HEK293 (cell line): ENCODE results near the gene AGO3.

Experiments
- CTCF ChIP-seq: fragments of 450-650 bp; formaldehyde crosslinking; IDR thresholded peaks from 2 replicates; pipeline ENCODE4 v1.5.1; 2016; ENCODE audit warnings: missing biosample characterization, missing genetic modification characterization
- IKZF3 ChIP-seq: fragments of 450-650 bp; IDR thresholded peaks from 2 replicates; pipeline ENCODE4 v1.5.0; 2018; ENCODE audit warnings: missing biosample characterization, mild to moderate bottlenecking, missing genetic modification characterization, moderate library complexity
- PRDM10 ChIP-seq: fragments of 450-650 bp; formaldehyde crosslinking; IDR thresholded peaks from 2 replicates; pipeline ENCODE4 v1.5.1; 2016; ENCODE audit warnings: missing biosample characterization, missing genetic modification characterization
- YY1 ChIP-seq: fragments of 450-650 bp; formaldehyde crosslinking; IDR thresholded peaks from 2 replicates; pipeline ENCODE4 v1.5.1; 2018; ENCODE audit warnings: missing biosample characterization, missing genetic modification characterization
- ZBTB1 ChIP-seq: fragments of 450-650 bp; formaldehyde crosslinking; IDR thresholded peaks from 2 replicates; pipeline ENCODE4 v1.5.1; 2016; ENCODE audit warnings: missing biosample characterization, missing genetic modification characterization
- ZBTB7A ChIP-seq: fragments of 450-650 bp; formaldehyde crosslinking; IDR thresholded peaks from 2 replicates; pipeline ENCODE4 v1.5.1; 2016; ENCODE audit warnings: low read depth, missing biosample characterization, missing genetic modification characterization
- ZNF561 ChIP-seq: fragments of 450-650 bp; IDR thresholded peaks from 2 replicates; pipeline ENCODE4 v1.5.1; 2018; ENCODE audit warnings: missing biosample characterization, missing genetic modification characterization, borderline replicate concordance
- ZNF830 ChIP-seq: fragments of 450-650 bp; IDR thresholded peaks from 2 replicates; pipeline ENCODE4 v1.5.0; 2018; ENCODE audit warnings: missing biosample characterization, missing genetic modification characterization, low read depth, mild to moderate bottlenecking, moderate library complexity
- TF ChIP-seq, protein P1 (sequence below): fragments of 450-650 bp; formaldehyde crosslinking; IDR thresholded peaks from 2 replicates; pipeline ENCODE4 v1.5.1; 2016; ENCODE audit warnings: missing biosample characterization, missing genetic modification characterization
- TF ChIP-seq, protein P2 (sequence below): fragments of 450-650 bp; formaldehyde crosslinking; IDR thresholded peaks from 2 replicates; pipeline ENCODE4 v1.5.1; 2017; ENCODE audit warnings: missing biosample characterization, missing genetic modification characterization
- TF ChIP-seq, protein P3 (sequence below): fragments of 450-650 bp; formaldehyde crosslinking; IDR thresholded peaks from 2 replicates; pipeline ENCODE4 v1.5.1; 2016; ENCODE audit warnings: missing biosample characterization, missing genetic modification characterization

DNA sequence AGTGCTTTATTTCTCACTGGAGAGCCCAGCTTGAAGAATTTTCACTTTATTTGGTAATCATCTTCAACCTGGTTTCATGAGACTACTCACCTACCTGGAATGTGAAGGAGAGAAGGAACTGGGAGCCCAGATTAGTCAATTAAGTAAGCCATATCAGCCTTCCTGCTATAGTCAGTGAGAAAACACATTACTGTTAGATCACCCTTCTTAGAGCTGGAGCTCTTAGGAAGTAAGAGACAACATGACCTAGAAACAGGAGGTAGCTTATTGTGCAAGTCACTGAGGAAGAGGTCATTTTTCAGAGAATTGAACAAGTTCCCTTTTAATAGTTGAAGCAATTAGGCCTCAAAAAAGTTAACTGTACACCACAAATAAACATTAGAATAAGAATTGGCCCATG is 103.8 kb downstream of the AGO3 start:
- TF ChIP-seq, protein P1, sequence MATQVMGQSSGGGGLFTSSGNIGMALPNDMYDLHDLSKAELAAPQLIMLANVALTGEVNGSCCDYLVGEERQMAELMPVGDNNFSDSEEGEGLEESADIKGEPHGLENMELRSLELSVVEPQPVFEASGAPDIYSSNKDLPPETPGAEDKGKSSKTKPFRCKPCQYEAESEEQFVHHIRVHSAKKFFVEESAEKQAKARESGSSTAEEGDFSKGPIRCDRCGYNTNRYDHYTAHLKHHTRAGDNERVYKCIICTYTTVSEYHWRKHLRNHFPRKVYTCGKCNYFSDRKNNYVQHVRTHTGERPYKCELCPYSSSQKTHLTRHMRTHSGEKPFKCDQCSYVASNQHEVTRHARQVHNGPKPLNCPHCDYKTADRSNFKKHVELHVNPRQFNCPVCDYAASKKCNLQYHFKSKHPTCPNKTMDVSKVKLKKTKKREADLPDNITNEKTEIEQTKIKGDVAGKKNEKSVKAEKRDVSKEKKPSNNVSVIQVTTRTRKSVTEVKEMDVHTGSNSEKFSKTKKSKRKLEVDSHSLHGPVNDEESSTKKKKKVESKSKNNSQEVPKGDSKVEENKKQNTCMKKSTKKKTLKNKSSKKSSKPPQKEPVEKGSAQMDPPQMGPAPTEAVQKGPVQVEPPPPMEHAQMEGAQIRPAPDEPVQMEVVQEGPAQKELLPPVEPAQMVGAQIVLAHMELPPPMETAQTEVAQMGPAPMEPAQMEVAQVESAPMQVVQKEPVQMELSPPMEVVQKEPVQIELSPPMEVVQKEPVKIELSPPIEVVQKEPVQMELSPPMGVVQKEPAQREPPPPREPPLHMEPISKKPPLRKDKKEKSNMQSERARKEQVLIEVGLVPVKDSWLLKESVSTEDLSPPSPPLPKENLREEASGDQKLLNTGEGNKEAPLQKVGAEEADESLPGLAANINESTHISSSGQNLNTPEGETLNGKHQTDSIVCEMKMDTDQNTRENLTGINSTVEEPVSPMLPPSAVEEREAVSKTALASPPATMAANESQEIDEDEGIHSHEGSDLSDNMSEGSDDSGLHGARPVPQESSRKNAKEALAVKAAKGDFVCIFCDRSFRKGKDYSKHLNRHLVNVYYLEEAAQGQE (tag by site-specific recombination): no peak
- TF ChIP-seq CTCF (tag by site-specific recombination) (no peak), ZNF561 (tag by site-specific recombination) (no peak), ZBTB7A (tag by site-specific recombination) (no peak), ZBTB1 (tag by site-specific recombination) (no peak), PRDM10 (tag by site-specific recombination) (no peak), YY1 (tag by site-specific recombination) (no peak), IKZF3 (tag by site-specific recombination) (no peak), ZNF830 (no peak)
- TF ChIP-seq, protein P2, sequence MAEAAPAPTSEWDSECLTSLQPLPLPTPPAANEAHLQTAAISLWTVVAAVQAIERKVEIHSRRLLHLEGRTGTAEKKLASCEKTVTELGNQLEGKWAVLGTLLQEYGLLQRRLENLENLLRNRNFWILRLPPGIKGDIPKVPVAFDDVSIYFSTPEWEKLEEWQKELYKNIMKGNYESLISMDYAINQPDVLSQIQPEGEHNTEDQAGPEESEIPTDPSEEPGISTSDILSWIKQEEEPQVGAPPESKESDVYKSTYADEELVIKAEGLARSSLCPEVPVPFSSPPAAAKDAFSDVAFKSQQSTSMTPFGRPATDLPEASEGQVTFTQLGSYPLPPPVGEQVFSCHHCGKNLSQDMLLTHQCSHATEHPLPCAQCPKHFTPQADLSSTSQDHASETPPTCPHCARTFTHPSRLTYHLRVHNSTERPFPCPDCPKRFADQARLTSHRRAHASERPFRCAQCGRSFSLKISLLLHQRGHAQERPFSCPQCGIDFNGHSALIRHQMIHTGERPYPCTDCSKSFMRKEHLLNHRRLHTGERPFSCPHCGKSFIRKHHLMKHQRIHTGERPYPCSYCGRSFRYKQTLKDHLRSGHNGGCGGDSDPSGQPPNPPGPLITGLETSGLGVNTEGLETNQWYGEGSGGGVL (tag by site-specific recombination): no peak
- TF ChIP-seq, protein P3, sequence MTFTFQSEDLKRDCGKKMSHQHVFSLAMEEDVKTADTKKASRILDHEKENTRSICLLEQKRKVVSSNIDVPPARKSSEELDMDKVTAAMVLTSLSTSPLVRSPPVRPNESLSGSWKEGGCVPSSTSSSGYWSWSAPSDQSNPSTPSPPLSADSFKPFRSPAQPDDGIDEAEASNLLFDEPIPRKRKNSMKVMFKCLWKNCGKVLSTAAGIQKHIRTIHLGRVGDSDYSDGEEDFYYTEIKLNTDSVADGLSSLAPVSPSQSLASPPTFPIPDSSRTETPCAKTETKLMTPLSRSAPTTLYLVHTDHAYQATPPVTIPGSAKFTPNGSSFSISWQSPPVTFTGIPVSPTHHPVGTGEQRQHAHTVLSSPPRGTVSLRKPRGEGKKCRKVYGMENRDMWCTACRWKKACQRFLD (tag by site-specific recombination): no peak
